HFFc6 (cell line): Measurements from ENCODE around the gene ROPN1L. TPM values are rescaled to one million over a fixed set of nuclear protein-coding genes. Genes with fewer than 3 reads are reported as not detected.

Source experiments
- DNase-seq: peaks from one replicate; pipeline ENCODE4 v3.0.0-alpha.2; 2018
- H3K27ac Mint-ChIP-seq: 2 replicates; pipeline ENCODE4 v1.8.0; 2020; ENCODE audit warnings: mild to moderate bottlenecking, mixed read lengths
- H3K27me3 Mint-ChIP-seq: 2 replicates; pipeline ENCODE4 v1.8.0; 2021; ENCODE audit warnings: mild to moderate bottlenecking, moderate library complexity, mixed read lengths; ENCODE audit not compliant: insufficient read depth
- H3K36me3 Mint-ChIP-seq: 2 replicates; pipeline ENCODE4 v1.8.0; 2021; ENCODE audit warnings: low read depth, mixed read lengths
- H3K4me1 Mint-ChIP-seq: 2 replicates; pipeline ENCODE4 v1.8.0; 2020; ENCODE audit warnings: low read depth, mixed read lengths
- H3K4me3 Mint-ChIP-seq: 2 replicates; pipeline ENCODE4 v1.8.0; 2020; ENCODE audit warnings: mild to moderate bottlenecking, moderate library complexity, mixed read lengths
- H3K9me3 Mint-ChIP-seq: 2 replicates; pipeline ENCODE4 v1.8.0; 2020; ENCODE audit warnings: mild to moderate bottlenecking, mixed read lengths
- total RNA-seq, 6 experiments: library from RNA; stranded (reverse); fragmentation: NEBNext Ultra II Directional; extraction: Animal tissue kit (Norgen Biotek cat#: 25700); gene quantifications; 2 replicates in 1 of 6; 3 replicates in 5 of 6; pipeline ENCODE4 v1.2.3, GENCODE V29; 2021
- TF ChIP-seq, protein P1 (sequence below): fragments of 200-600 bp; sonication (generic); IDR thresholded peaks from 2 replicates; pipeline ENCODE4 v1.5.0; 2021; ENCODE audit warnings: antibody characterized with exemption, mild to moderate bottlenecking

The ROPN1L gene
- total RNA-seq, 6 experiments from 2014 or later = 0.38 to 0.68 (median 0.47) TPM

GRCh38 chr5:10438301-10438700 is 3.4 kb upstream of the ROPN1L start:
- DNase-seq = no peak
- TF ChIP-seq, protein P1, sequence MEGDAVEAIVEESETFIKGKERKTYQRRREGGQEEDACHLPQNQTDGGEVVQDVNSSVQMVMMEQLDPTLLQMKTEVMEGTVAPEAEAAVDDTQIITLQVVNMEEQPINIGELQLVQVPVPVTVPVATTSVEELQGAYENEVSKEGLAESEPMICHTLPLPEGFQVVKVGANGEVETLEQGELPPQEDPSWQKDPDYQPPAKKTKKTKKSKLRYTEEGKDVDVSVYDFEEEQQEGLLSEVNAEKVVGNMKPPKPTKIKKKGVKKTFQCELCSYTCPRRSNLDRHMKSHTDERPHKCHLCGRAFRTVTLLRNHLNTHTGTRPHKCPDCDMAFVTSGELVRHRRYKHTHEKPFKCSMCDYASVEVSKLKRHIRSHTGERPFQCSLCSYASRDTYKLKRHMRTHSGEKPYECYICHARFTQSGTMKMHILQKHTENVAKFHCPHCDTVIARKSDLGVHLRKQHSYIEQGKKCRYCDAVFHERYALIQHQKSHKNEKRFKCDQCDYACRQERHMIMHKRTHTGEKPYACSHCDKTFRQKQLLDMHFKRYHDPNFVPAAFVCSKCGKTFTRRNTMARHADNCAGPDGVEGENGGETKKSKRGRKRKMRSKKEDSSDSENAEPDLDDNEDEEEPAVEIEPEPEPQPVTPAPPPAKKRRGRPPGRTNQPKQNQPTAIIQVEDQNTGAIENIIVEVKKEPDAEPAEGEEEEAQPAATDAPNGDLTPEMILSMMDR = no peak
- peaks cover 43% of the 10 kb centered on the region for H3K4me1 Mint-ChIP-seq
- H3K36me3 Mint-ChIP-seq = peaks cover 19% of the 10 kb centered on the region
- H3K27ac Mint-ChIP-seq = no peak overlapping the region
- no peak overlapping the region for H3K4me3 Mint-ChIP-seq
- H3K27me3 Mint-ChIP-seq = peaks cover 8% of the 10 kb centered on the region; the same call in 1 of the 2 replicates
- no peaks in the 10 kb centered on the region for H3K9me3 Mint-ChIP-seq

- no peak overlapping the region for H3K27ac Mint-ChIP-seq
- DNase-seq = no peak
- H3K27me3 Mint-ChIP-seq = peaks cover 8% of the 10 kb centered on the region; the same call in 1 of the 2 replicates
- H3K36me3 Mint-ChIP-seq = peaks cover 14% of the 10 kb centered on the region; the same call in 1 of the 2 replicates
- no peaks in the 10 kb centered on the region for H3K9me3 Mint-ChIP-seq
- H3K4me3 Mint-ChIP-seq = no peak overlapping the region
- TF ChIP-seq, protein P1 = no peak
- H3K4me1 Mint-ChIP-seq = peaks cover 29% of the 10 kb centered on the region
Observed at GRCh38 chr5:10439692-10440091, 2.0 kb upstream of the ROPN1L start.

- H3K36me3 Mint-ChIP-seq = peaks cover 14% of the 10 kb centered on the region; the same call in 1 of the 2 replicates
Observed at GRCh38 chr5:10440367-10440990, 1.2 kb upstream of the ROPN1L start.

GRCh38 chr5:10441992-10442435 is 335 bp downstream of the ROPN1L start:
- TF ChIP-seq, protein P1 = no peak
- peaks cover 35% of the 10 kb centered on the region for H3K4me1 Mint-ChIP-seq
- peaks cover 14% of the 10 kb centered on the region; the same call in 1 of the 2 replicates for H3K36me3 Mint-ChIP-seq
- H3K9me3 Mint-ChIP-seq = no peaks in the 10 kb centered on the region
- peak overlapping the region; percentile 89 for H3K4me3 Mint-ChIP-seq
- H3K27ac Mint-ChIP-seq = peak overlapping the region; percentile 59
- DNase-seq = no peak
- H3K27me3 Mint-ChIP-seq = peaks cover 13% of the 10 kb centered on the region

More at GRCh38 chr5:10440367-10440990, 1.2 kb upstream of the ROPN1L start:
- H3K9me3 Mint-ChIP-seq = no peaks in the 10 kb centered on the region
- peak overlapping the region; percentile 89 for H3K4me3 Mint-ChIP-seq
- TF ChIP-seq, protein P1 = no peak
- H3K27ac Mint-ChIP-seq = peak overlapping the region; percentile 77; the same call in 1 of the 2 replicates
- no peak for DNase-seq
- H3K27me3 Mint-ChIP-seq = peaks cover 8% of the 10 kb centered on the region; the same call in 1 of the 2 replicates
- H3K4me1 Mint-ChIP-seq = peaks cover 34% of the 10 kb centered on the region

- peak; percentile 60 for DNase-seq
Observed at GRCh38 chr5:10442576-10442975, 897 bp downstream of the ROPN1L start.

More at GRCh38 chr5:10442576-10442975, 897 bp downstream of the ROPN1L start:
- Mint-ChIP-seq H3K4me3 (peak overlapping the region; percentile 89), H3K27me3 (peaks cover 13% of the 10 kb centered on the region), H3K9me3 (no peaks in the 10 kb centered on the region), H3K27ac (peak overlapping the region; percentile 59), H3K36me3 (peaks cover 14% of the 10 kb centered on the region; the same call in 1 of the 2 replicates), H3K4me1 (peaks cover 35% of the 10 kb centered on the region)
- TF ChIP-seq, protein P1 = no peak
